ENCODE measurements around the gene CADM4.

The CADM4 gene

DNA sequence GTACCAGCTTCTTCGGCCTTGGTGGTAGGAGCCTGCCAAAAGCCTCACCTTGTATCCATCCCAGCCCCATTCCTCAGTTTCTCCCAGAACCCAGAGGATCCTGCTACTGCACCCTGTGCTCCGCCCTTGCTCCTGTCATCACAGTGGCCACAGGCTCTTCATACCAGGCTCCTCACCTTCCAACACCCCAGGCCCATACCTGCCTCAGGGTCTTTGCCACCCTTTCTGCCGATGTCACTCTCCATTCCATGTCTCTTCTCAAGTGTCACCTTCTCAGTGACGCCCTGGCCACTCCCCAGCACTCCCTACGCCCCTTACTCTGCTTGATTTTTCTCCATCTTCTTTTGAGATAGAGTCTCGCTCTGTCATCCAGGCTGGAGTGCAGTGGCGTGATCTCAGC lies 29.8 kb downstream of the CADM4 start:
- TF ChIP-seq BACH2 (CRISPR knock-in tag; IDR thresholded peaks at IDR 0.05; ENCODE audit: borderline replicate concordance) = no peak
- no peak for TF ChIP-seq ZC3H10 (CRISPR knock-in tag; IDR thresholded peaks at IDR 0.05)
- no peak for TF ChIP-seq ARNTL (CRISPR knock-in tag; IDR thresholded peaks at IDR 0.05; ENCODE audit: borderline replicate concordance, low read depth)
- TF ChIP-seq, protein P1, sequence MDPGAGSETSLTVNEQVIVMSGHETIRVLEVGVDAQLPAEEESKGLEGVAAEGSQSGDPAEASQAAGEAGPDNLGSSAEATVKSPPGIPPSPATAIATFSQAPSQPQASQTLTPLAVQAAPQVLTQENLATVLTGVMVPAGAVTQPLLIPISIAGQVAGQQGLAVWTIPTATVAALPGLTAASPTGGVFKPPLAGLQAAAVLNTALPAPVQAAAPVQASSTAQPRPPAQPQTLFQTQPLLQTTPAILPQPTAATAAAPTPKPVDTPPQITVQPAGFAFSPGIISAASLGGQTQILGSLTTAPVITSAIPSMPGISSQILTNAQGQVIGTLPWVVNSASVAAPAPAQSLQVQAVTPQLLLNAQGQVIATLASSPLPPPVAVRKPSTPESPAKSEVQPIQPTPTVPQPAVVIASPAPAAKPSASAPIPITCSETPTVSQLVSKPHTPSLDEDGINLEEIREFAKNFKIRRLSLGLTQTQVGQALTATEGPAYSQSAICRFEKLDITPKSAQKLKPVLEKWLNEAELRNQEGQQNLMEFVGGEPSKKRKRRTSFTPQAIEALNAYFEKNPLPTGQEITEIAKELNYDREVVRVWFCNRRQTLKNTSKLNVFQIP (CRISPR knock-in tag; IDR thresholded peaks at IDR 0.05; ENCODE audit: borderline replicate concordance, low read depth) = no peak
- no peak for TF ChIP-seq ZNF70 (CRISPR knock-in tag; IDR thresholded peaks at IDR 0.05)
- TF ChIP-seq ZFP30 (CRISPR knock-in tag; IDR thresholded peaks at IDR 0.05) = no peak
- no peak for TF ChIP-seq ZFP3 (CRISPR knock-in tag; IDR thresholded peaks at IDR 0.05)
- TF ChIP-seq TCF4 (CRISPR knock-in tag; IDR thresholded peaks at IDR 0.05; ENCODE audit: borderline replicate concordance) = no peak
- TF ChIP-seq ZNF565 (CRISPR knock-in tag; conservative IDR thresholded peaks at IDR 0.05; ENCODE audit: low read depth) = no peak
- TF ChIP-seq, protein P2, sequence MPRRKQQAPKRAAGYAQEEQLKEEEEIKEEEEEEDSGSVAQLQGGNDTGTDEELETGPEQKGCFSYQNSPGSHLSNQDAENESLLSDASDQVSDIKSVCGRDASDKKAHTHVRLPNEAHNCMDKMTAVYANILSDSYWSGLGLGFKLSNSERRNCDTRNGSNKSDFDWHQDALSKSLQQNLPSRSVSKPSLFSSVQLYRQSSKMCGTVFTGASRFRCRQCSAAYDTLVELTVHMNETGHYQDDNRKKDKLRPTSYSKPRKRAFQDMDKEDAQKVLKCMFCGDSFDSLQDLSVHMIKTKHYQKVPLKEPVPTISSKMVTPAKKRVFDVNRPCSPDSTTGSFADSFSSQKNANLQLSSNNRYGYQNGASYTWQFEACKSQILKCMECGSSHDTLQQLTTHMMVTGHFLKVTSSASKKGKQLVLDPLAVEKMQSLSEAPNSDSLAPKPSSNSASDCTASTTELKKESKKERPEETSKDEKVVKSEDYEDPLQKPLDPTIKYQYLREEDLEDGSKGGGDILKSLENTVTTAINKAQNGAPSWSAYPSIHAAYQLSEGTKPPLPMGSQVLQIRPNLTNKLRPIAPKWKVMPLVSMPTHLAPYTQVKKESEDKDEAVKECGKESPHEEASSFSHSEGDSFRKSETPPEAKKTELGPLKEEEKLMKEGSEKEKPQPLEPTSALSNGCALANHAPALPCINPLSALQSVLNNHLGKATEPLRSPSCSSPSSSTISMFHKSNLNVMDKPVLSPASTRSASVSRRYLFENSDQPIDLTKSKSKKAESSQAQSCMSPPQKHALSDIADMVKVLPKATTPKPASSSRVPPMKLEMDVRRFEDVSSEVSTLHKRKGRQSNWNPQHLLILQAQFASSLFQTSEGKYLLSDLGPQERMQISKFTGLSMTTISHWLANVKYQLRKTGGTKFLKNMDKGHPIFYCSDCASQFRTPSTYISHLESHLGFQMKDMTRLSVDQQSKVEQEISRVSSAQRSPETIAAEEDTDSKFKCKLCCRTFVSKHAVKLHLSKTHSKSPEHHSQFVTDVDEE (CRISPR knock-in tag; IDR thresholded peaks at IDR 0.05) = no peak
- no peak for TF ChIP-seq ZNF8 (CRISPR knock-in tag; IDR thresholded peaks at IDR 0.05)
- no peak for ATAC-seq

DNA sequence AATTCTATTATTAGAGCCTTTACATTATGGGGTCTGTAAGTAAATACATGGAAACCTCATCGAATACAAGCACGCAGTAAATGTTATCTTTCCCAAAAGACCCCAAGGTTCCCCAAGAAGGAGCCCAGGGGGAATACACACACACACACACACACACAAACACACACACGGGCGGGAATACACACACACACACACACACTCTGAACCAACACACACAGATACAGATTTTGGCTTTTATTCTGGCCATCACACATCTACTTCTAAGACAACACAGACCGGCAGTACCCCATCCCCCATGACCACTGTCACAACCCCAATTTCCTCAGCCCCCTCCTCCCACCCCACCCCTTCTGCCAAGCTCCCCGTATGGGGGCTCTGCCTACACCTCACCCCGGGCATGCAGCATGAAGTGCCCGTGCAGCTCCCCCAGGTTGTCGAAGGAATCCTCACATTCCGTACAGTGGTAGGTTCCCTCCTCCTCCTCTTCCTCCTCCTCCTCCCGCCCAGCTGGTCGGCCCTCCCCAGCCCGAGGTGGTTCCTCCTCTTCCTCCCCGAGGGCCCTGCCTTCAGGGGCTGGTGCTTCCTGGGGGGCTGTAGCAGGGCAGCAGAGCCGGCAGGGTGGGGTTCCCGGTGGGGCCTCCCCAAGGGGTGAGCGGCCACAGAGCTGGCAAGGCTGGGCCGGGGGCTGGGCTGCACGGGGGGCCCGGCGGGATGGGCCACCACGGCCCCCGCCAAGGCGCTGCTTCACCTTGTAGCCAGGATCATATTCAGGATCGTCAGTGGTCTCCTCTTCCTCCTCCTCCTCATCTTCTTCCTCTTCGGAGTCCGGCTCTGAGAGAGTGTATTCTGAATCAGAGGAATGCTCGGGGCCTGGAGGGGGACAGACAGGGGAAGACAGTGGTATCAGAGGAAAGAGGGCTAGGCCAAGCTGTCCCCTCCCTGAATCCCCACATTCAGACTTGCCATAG lies 32.1 kb downstream of the CADM4 start:
- ATAC-seq = no peak
- TF ChIP-seq, protein P3, sequence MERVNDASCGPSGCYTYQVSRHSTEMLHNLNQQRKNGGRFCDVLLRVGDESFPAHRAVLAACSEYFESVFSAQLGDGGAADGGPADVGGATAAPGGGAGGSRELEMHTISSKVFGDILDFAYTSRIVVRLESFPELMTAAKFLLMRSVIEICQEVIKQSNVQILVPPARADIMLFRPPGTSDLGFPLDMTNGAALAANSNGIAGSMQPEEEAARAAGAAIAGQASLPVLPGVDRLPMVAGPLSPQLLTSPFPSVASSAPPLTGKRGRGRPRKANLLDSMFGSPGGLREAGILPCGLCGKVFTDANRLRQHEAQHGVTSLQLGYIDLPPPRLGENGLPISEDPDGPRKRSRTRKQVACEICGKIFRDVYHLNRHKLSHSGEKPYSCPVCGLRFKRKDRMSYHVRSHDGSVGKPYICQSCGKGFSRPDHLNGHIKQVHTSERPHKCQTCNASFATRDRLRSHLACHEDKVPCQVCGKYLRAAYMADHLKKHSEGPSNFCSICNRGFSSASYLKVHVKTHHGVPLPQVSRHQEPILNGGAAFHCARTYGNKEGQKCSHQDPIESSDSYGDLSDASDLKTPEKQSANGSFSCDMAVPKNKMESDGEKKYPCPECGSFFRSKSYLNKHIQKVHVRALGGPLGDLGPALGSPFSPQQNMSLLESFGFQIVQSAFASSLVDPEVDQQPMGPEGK (CRISPR knock-in tag; IDR thresholded peaks at IDR 0.05; ENCODE audit: borderline replicate concordance) = no peak
- TF ChIP-seq ZC3H10 (CRISPR knock-in tag; IDR thresholded peaks at IDR 0.05) (no peak), CSDC2 (CRISPR knock-in tag; IDR thresholded peaks at IDR 0.05) (no peak), ZNF70 (CRISPR knock-in tag; IDR thresholded peaks at IDR 0.05) (no peak), ZNF8 (CRISPR knock-in tag; IDR thresholded peaks at IDR 0.05) (no peak), RARB (CRISPR knock-in tag; IDR thresholded peaks at IDR 0.05) (no peak), BACH2 (CRISPR knock-in tag; IDR thresholded peaks at IDR 0.05; ENCODE audit: borderline replicate concordance) (no peak), ZNF565 (CRISPR knock-in tag; conservative IDR thresholded peaks at IDR 0.05; ENCODE audit: low read depth) (no peak), OSR1 (CRISPR knock-in tag; IDR thresholded peaks at IDR 0.05) (no peak), ESRRG (CRISPR knock-in tag; IDR thresholded peaks at IDR 0.05) (no peak), ZFP30 (CRISPR knock-in tag; IDR thresholded peaks at IDR 0.05) (no peak)
- TF ChIP-seq, protein P4, sequence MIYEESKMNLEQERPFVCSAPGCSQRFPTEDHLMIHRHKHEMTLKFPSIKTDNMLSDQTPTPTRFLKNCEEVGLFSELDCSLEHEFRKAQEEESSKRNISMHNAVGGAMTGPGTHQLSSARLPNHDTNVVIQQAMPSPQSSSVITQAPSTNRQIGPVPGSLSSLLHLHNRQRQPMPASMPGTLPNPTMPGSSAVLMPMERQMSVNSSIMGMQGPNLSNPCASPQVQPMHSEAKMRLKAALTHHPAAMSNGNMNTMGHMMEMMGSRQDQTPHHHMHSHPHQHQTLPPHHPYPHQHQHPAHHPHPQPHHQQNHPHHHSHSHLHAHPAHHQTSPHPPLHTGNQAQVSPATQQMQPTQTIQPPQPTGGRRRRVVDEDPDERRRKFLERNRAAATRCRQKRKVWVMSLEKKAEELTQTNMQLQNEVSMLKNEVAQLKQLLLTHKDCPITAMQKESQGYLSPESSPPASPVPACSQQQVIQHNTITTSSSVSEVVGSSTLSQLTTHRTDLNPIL (CRISPR knock-in tag; IDR thresholded peaks at IDR 0.05; ENCODE audit: low read depth) = no peak
- TF ChIP-seq, protein P1 (CRISPR knock-in tag; IDR thresholded peaks at IDR 0.05; ENCODE audit: borderline replicate concordance, low read depth) = no peak

DNA sequence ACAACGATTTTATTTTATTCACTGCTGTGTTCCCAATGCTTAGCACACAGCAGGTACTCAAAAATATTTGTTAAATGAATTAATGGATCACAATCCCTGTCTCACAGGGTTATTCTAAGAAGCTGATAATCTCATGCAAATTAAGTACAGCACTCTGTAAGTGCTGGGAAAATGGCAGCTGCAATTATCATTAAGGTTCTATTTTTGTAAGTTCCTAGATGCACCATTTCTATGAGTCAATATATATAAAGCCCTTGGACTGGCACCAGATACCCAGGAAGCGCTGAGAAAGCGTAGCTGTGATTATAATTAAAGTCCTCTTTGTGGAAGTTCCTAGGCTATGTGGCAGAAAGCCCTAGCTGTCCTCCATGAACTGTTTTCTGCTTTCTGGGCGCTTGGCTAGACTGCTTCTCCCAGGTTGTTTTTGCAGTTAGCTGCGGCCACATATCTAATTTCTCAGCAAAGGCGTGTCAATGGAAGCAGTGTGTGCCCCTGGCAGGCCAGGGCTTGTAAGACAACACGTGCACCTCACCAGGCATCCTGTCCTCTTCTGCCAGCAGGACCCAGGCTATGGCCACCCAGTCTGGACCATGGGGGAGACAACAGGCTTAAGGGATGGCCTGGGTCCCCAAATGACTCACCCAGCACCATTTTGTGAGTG lies 33.0 kb downstream of the CADM4 start:
- no peak for ATAC-seq
- TF ChIP-seq, protein P2 (CRISPR knock-in tag; IDR thresholded peaks at IDR 0.05) = no peak
- TF ChIP-seq ZFP3 (CRISPR knock-in tag; IDR thresholded peaks at IDR 0.05) = no peak
- TF ChIP-seq RARB (CRISPR knock-in tag; IDR thresholded peaks at IDR 0.05) = no peak
- TF ChIP-seq, protein P5, sequence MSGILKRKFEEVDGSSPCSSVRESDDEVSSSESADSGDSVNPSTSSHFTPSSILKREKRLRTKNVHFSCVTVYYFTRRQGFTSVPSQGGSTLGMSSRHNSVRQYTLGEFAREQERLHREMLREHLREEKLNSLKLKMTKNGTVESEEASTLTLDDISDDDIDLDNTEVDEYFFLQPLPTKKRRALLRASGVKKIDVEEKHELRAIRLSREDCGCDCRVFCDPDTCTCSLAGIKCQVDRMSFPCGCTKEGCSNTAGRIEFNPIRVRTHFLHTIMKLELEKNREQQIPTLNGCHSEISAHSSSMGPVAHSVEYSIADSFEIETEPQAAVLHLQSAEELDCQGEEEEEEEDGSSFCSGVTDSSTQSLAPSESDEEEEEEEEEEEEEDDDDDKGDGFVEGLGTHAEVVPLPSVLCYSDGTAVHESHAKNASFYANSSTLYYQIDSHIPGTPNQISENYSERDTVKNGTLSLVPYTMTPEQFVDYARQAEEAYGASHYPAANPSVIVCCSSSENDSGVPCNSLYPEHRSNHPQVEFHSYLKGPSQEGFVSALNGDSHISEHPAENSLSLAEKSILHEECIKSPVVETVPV (CRISPR knock-in tag; IDR thresholded peaks at IDR 0.05) = no peak
- TF ChIP-seq ZNF565 (CRISPR knock-in tag; conservative IDR thresholded peaks at IDR 0.05; ENCODE audit: low read depth) = no peak
- TF ChIP-seq TOX (CRISPR knock-in tag; IDR thresholded peaks at IDR 0.05; ENCODE audit: borderline replicate concordance) = no peak
- no peak for TF ChIP-seq ISL1 (CRISPR knock-in tag; IDR thresholded peaks at IDR 0.05)
- TF ChIP-seq CSDC2 (CRISPR knock-in tag; IDR thresholded peaks at IDR 0.05) = no peak
- no peak for TF ChIP-seq ZNF70 (CRISPR knock-in tag; IDR thresholded peaks at IDR 0.05)
